ENCODE measurements around the gene MTR. TPM values are rescaled to one million over a fixed set of nuclear protein-coding genes. Genes with fewer than 3 reads are reported as not detected.

MTR gene
- total RNA-seq, 4 donors from 2014 or later = 43.2 to 78.3 (median 47.0) TPM

- WGBS, 2 donors = 95 to 99% methylated on average over 9 of the region's 9 CpGs
Observed at GRCh38 chr1:236819856-236820255, 24.8 kb downstream of the MTR start.

GRCh38 chr1:236821091-236821627 is 26.1 kb downstream of the MTR start:
- no peaks in the 10 kb centered on the region for H3K4me1 ChIP-seq
- H3K4me3 ChIP-seq (replicated peaks in 1 of 3) = no peak overlapping the region
- H3K27ac ChIP-seq = no peak overlapping the region
- H3K36me3 ChIP-seq = peaks cover 4 to 12% of the 10 kb centered on the region in 2 donors
- H3K9me3 ChIP-seq = no peaks in the 10 kb centered on the region
- WGBS, 2 donors = 69 to 85% methylated on average over 6 of the region's 6 CpGs
- intact Hi-C loops (cut with DNase I) = no loop called here
- no peaks in the 10 kb centered on the region for H3K27me3 ChIP-seq
- TF ChIP-seq CTCF (IDR thresholded peaks at IDR 0.05) (no peak), POLR2A (IDR thresholded peaks at IDR 0.05) (no peak)
- no peak for DNase-seq

More at GRCh38 chr1:236819856-236820255, 24.8 kb downstream of the MTR start:
- H3K4me3 ChIP-seq (replicated peaks in 1 of 3) = no peak overlapping the region
- no peaks in the 10 kb centered on the region for H3K9me3 ChIP-seq
- TF ChIP-seq POLR2A (IDR thresholded peaks at IDR 0.05) (no peak), CTCF (IDR thresholded peaks at IDR 0.05) (no peak)
- H3K27me3 ChIP-seq = no peaks in the 10 kb centered on the region
- peaks cover 6 to 9% of the 10 kb centered on the region in 2 donors for H3K36me3 ChIP-seq
- no peaks in the 10 kb centered on the region for H3K4me1 ChIP-seq
- no peak overlapping the region for H3K27ac ChIP-seq
- intact Hi-C loops (cut with DNase I) = no loop called here
- no peak for DNase-seq

- DNase-seq = no peak
- Histone ChIP-seq H3K4me3 (replicated peaks in 1 of 3) (no peak overlapping the region), H3K27me3 (no peaks in the 10 kb centered on the region), H3K27ac (no peak overlapping the region), H3K9me3 (no peaks in the 10 kb centered on the region), H3K36me3 (peaks cover 10 to 17% of the 10 kb centered on the region in 2 donors), H3K4me1 (no peaks in the 10 kb centered on the region)
- 91 to 93% methylated on average over 2 of the region's 2 CpGs for WGBS, 2 donors
- intact Hi-C loops (cut with DNase I) = no loop called here
- TF ChIP-seq CTCF (IDR thresholded peaks at IDR 0.05) = no peak
- no peak for TF ChIP-seq POLR2A (IDR thresholded peaks at IDR 0.05)
Observed at GRCh38 chr1:236823559-236823958, 28.5 kb downstream of the MTR start.

GRCh38 chr1:236829085-236829484 is 34.0 kb downstream of the MTR start:
- peaks cover 32 to 42% of the 10 kb centered on the region in 2 donors for H3K36me3 ChIP-seq
- no peak overlapping the region for H3K27ac ChIP-seq
- H3K27me3 ChIP-seq = no peaks in the 10 kb centered on the region
- no peaks in the 10 kb centered on the region for H3K9me3 ChIP-seq
- 92 to 98% methylated on average over 3 of the region's 3 CpGs for WGBS, 2 donors
- no peaks in the 10 kb centered on the region for H3K4me1 ChIP-seq
- H3K4me3 ChIP-seq (replicated peaks in 1 of 3) = no peak overlapping the region
- intact Hi-C loops (cut with DNase I) = no loop called here
- DNase-seq = no peak
- TF ChIP-seq CTCF (IDR thresholded peaks at IDR 0.05) (no peak), POLR2A (IDR thresholded peaks at IDR 0.05) (no peak)

GRCh38 chr1:236830116-236830515 is 35.0 kb downstream of the MTR start:
- TF ChIP-seq POLR2A (IDR thresholded peaks at IDR 0.05) (no peak), CTCF (IDR thresholded peaks at IDR 0.05) (no peak)
- WGBS, 2 donors = 57 to 75% methylated on average over 3 of the region's 3 CpGs
- Histone ChIP-seq H3K27me3 (no peaks in the 10 kb centered on the region), H3K36me3 (peaks cover 38 to 42% of the 10 kb centered on the region in 2 donors), H3K9me3 (no peaks in the 10 kb centered on the region), H3K27ac (no peak overlapping the region), H3K4me3 (replicated peaks in 1 of 3) (no peak overlapping the region), H3K4me1 (no peaks in the 10 kb centered on the region)
- intact Hi-C loops (cut with DNase I) = no loop called here
- DNase-seq = no peak

Measured in thyroid gland (tissue), 4 donors.